Measurements from ENCODE around the gene RNF220. TPM values are rescaled to one million over a fixed set of nuclear protein-coding genes. Genes with fewer than 3 reads are reported as not detected.
A peak's percentile ranks its signal among the peaks of the same experiment; 100 is the strongest.

RNF220 gene
- total RNA-seq, 2 experiments from 2014 or later: 73.7 to 74.3 TPM

DNA sequence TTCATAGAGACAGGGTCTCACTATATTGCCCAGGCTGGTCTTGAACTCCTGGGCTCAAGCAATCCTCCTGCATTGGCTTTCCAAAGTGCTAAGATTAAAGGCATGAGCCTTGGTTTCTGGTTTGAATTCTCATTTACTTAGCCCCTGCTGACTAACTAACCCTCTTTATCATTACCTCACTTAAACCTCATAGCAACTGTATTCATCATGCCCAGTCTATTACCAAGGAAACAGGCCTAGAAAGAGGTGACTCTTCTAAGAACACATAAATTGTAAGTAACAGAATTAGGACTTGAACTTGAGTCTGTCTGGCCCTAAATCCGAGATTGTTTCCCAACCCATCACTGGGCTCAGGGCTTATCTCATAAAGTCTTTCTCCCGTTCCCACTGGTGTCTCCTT lies 225.1 kb downstream of the RNF220 start:
- peak overlapping the region; percentile 94 for H3K27ac Mint-ChIP-seq
- peaks cover 35% of the 10 kb centered on the region for H3K4me1 Mint-ChIP-seq (ENCODE audit: low read depth)
- intact Hi-C loops (cut with micrococcal nuclease): loop anchor here (5.0 to 10.0 kb wide), 3 partner anchors 92 to 1675 kb away; partner anchors contain the start of genes BTBD19, DYNLT4, PLK3 and SLC2A1
- peak overlapping the region; percentile 91 for H3K4me3 Mint-ChIP-seq
- H3K27me3 Mint-ChIP-seq: no peaks in the 10 kb centered on the region
- H3K9me3 Mint-ChIP-seq: no peaks in the 10 kb centered on the region
- ChIA-PET CTCF (interaction anchor here (1.4 kb wide), 1 partner anchor 22 kb away, joined by 9 read pairs; no protein-coding TSS in a partner anchor), POLR2A (interaction anchor here (3.0 kb wide), 1 partner anchor 34 kb away, joined by 10 read pairs; no protein-coding TSS in a partner anchor)
- no peak for DNase-seq
- peaks cover 19% of the 10 kb centered on the region for H3K36me3 Mint-ChIP-seq

DNA sequence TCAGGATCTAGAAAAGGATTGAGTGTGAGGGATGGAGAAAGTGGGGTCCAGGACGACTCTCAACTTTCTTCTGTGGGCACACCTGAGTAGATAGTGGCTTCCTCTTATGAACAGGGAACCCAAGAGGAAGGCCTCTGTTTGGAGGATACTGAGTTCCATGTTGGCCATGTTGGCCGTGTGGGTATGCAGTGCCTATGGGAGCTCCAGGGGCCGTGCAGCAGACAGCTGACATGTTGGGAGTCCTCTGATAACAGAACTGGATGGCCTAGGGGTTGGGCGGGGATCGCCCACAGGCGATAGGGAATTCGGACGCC lies 226.2 kb downstream of the RNF220 start:
- Mint-ChIP-seq H3K27me3 (no peaks in the 10 kb centered on the region), H3K4me3 (peak overlapping the region; percentile 91), H3K9me3 (no peaks in the 10 kb centered on the region), H3K36me3 (peaks cover 25% of the 10 kb centered on the region), H3K27ac (peak overlapping the region; percentile 94), H3K4me1 (ENCODE audit: low read depth) (peaks cover 36% of the 10 kb centered on the region)
- ChIA-PET CTCF (interaction anchor here (0.7 to 6.9 kb wide), 6 partner anchors 21 to 414 kb away, joined by 3 to 65 read pairs (median 4); no protein-coding TSS in a partner anchor), POLR2A (interaction anchor here (0.6 to 4.2 kb wide), 15 partner anchors 9 to 418 kb away, joined by 3 to 36 read pairs (median 6); partner anchors contain the start of genes ARMH1, DMAP1, RNU5D-1 and TMEM53)
- no peak for DNase-seq
- intact Hi-C loops (cut with micrococcal nuclease): loop anchor here (5.0 to 10.0 kb wide), 3 partner anchors 91 to 1676 kb away; partner anchors contain the start of genes BTBD19, DYNLT4, PLK3 and SLC2A1

DNA sequence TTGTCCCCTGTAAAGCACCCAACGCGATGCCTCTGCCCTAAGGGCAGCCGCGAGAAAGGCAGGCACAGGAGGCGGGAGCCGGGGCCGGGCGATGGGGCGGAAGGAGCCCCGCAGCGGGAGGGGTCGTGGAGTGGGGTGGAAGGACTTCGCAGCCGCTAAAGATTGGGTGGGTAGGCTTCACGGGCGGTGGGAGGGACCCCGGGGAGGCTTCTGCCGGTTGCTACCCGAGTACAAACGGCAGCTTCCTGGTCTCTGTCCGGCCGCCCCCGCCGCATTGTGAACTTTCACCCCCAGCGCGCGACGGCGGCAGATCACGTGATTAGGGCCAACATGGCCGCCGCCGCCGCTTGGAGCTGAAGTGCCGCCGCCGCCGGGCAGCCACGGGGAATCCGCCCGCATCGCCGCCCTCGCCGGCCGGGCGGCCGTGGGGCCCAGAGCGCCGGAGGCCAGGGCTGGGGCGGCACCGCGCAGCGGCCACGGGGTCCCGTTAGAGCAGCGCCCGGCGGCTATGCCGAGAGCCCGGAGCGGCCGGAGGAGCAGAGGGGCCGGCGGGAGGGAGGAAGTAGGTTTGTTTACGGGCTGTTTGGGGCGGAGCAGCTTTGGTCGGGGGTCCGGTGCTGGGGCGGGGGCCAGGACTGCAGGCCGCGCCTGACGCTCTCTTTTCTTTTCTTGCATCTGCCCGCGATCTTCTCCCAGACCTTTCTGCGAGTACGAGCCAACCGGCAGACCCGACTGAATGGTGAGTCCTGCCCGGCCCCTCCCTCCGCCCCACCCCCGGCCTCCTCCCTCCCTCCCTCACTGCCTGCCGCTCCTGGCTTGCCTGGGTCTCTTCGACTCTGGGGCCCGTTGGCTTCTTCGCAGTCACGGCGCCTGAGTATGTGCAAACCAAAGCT lies 226.8 kb downstream of the RNF220 start:
- peak overlapping the region; percentile 91 for H3K4me3 Mint-ChIP-seq
- no peaks in the 10 kb centered on the region for H3K27me3 Mint-ChIP-seq
- DNase-seq: peak; percentile 94
- peaks cover 26% of the 10 kb centered on the region for H3K36me3 Mint-ChIP-seq
- no peaks in the 10 kb centered on the region for H3K9me3 Mint-ChIP-seq
- CTCF ChIA-PET: interaction anchor here (0.6 to 6.9 kb wide), 7 partner anchors 20 to 415 kb away, joined by 3 to 65 read pairs (median 4); no protein-coding TSS in a partner anchor
- H3K4me1 Mint-ChIP-seq (ENCODE audit: low read depth): peaks cover 36% of the 10 kb centered on the region
- POLR2A ChIA-PET: interaction anchor here (0.6 to 4.2 kb wide), 16 partner anchors 11 to 600 kb away, joined by 3 to 36 read pairs (median 6); partner anchors contain the start of genes ARMH1, DMAP1, RNU5D-1 and SLC6A9
- H3K27ac Mint-ChIP-seq: peak overlapping the region; percentile 94
- intact Hi-C loops (cut with micrococcal nuclease): loop anchor here (1.0 to 10.0 kb wide), 4 partner anchors 42 to 1677 kb away; partner anchors contain the start of genes ARMH1, BTBD19, DYNLT4 and PLK3

DNA sequence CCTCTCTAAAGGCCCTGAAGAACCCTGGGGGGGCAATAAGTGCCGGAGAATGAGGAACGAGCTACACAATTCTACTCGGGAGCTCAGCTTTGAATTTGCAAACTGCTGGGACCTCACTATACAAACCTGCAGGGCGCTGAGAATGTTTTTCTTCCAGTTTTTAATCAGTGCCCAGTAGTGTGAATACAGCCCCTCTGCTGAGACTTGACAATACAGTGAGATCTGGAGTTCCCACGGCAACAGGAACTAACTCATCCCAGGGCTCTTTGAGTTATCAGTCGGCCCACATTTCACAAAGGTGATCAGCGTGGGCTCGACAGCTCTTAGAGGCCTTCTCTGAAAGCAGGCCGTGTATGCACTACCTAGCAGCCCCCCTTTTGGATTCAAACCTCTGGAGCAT lies 227.5 kb downstream of the RNF220 start:
- H3K36me3 Mint-ChIP-seq: peaks cover 27% of the 10 kb centered on the region
- peak overlapping the region; percentile 94 for H3K27ac Mint-ChIP-seq
- H3K4me1 Mint-ChIP-seq (ENCODE audit: low read depth): peaks cover 36% of the 10 kb centered on the region
- no peaks in the 10 kb centered on the region for H3K27me3 Mint-ChIP-seq
- POLR2A ChIA-PET: interaction anchor here (1.0 to 4.2 kb wide), 11 partner anchors 10 to 601 kb away, joined by 3 to 36 read pairs (median 8); partner anchors contain the start of genes ARMH1, DMAP1, RNU5D-1 and SLC6A9
- no peaks in the 10 kb centered on the region for H3K9me3 Mint-ChIP-seq
- intact Hi-C loops (cut with micrococcal nuclease): loop anchor here (1.0 to 10.0 kb wide), 4 partner anchors 42 to 1678 kb away; partner anchors contain the start of genes ARMH1, BTBD19, DYNLT4 and PLK3
- peak overlapping the region; percentile 91 for H3K4me3 Mint-ChIP-seq
- DNase-seq: peak; percentile 36
- CTCF ChIA-PET: interaction anchor here (0.6 to 6.9 kb wide), 5 partner anchors 10 to 254 kb away, joined by 3 to 65 read pairs (median 4); no protein-coding TSS in a partner anchor

DNA sequence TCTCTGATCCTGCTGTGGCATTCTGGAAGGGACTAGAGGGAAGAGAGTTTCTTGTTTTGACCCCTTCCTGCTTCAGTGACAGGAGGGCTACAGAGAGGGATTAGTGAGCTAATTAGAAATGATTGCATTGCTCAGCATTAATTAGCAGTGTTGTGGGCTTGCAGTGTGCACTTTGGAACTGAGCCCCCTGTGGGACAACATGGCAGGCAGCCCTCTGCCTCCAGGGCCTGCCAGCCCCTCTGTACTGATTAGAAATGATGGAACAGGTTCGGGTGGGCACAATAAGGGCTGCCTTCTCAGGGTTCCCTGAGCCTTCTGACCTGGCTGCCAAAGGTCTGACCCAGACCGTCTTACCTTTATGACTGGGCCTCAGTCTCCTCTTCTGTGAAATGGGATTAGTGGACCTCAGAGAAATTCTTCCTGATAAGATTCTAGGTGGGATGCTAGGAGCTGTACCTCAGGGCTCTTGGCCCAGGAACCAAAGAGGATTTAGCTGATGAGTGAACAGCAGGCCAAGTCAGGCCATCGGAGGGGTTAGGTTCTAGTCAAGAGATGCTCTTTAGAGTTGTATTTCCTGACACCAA lies 229.6 kb downstream of the RNF220 start:
- Mint-ChIP-seq H3K27me3 (no peaks in the 10 kb centered on the region), H3K27ac (peak overlapping the region; percentile 10)

DNA sequence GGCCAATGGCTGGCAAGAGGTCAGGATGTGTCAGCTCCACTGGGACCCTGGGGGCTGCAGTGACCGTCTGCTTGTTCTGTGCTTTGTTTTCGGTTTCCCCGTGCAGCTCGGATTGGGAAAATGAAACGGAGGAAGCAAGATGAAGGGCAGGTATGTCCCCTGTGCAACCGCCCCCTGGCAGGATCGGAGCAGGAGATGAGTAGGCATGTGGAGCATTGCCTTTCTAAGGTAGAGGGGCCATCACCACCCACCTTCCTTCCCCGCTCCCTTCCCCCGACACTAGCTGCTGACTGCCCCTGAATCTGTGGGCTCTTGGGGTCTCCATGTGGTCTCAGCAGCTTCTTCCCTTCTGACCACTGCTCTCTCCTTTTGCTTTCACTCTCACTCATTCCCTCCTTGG lies 230.4 kb downstream of the RNF220 start:
- DNase-seq: no peak
- H3K4me3 Mint-ChIP-seq: no peak overlapping the region
- ChIA-PET POLR2A (interaction anchor here (1.3 kb wide), 1 partner anchor 17 kb away, joined by 3 read pairs; no protein-coding TSS in a partner anchor), CTCF (interaction anchor here (6.9 kb wide), 1 partner anchor 17 kb away, joined by 65 read pairs; no protein-coding TSS in a partner anchor)
- H3K9me3 Mint-ChIP-seq: no peaks in the 10 kb centered on the region
- intact Hi-C loops (cut with micrococcal nuclease): loop anchor here (10.0 kb wide), 2 partner anchors 169 to 1681 kb away; partner anchors contain the start of genes BTBD19, DYNLT4, PLK3 and SLC2A1
- no peaks in the 10 kb centered on the region for H3K27me3 Mint-ChIP-seq
- H3K36me3 Mint-ChIP-seq: peaks cover 31% of the 10 kb centered on the region
- H3K4me1 Mint-ChIP-seq (ENCODE audit: low read depth): peaks cover 36% of the 10 kb centered on the region
- no peak overlapping the region for H3K27ac Mint-ChIP-seq

More for the DNA sequence above, 229.6 kb downstream of the RNF220 start:
- CTCF ChIA-PET: interaction anchor here (0.9 to 6.9 kb wide), 4 partner anchors 18 to 288 kb away, joined by 3 to 65 read pairs (median 3); no protein-coding TSS in a partner anchor
- H3K36me3 Mint-ChIP-seq: peaks cover 31% of the 10 kb centered on the region
- POLR2A ChIA-PET: interaction anchor here (1.3 to 4.2 kb wide), 3 partner anchors 17 to 38 kb away, joined by 3 to 36 read pairs (median 28); partner anchors contain the start of genes ARMH1 and TMEM53
- DNase-seq: no peak
- intact Hi-C loops (cut with micrococcal nuclease): loop anchor here (5.0 to 10.0 kb wide), 3 partner anchors 88 to 1680 kb away; partner anchors contain the start of genes BTBD19, DYNLT4, PLK3 and SLC2A1
- H3K4me1 Mint-ChIP-seq (ENCODE audit: low read depth): peaks cover 36% of the 10 kb centered on the region
- no peak overlapping the region for H3K4me3 Mint-ChIP-seq
- no peaks in the 10 kb centered on the region for H3K9me3 Mint-ChIP-seq

DNA sequence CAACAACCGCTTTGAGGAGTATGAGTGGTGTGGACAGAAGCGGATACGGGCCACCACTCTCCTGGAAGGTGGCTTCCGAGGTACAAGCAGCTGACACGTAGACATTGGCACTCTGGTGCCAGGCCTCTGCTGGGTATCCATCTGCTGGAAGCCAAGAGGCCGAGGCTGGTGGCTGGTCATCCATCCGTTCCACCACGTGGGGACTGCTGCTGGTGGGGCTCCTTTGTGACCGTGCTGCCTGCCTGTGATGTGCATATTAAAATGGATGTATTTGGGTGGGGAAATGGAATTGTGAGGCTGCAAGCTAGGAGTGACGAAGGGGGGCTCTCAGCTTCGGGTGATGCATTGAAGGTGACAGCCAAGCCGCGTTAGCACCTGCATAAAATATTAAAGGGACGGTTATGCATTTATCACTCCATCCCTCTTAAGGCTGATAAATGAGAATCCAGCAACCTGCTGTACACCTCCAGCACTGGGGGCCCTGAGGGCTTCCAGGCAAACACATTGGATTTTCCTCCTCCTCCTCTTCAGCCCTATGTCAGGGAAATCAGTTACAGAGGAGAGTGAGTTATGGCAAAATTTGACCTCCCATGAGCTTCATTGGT lies 231.1 kb downstream of the RNF220 start:
- ChIA-PET POLR2A (interaction anchor here (0.5 to 3.1 kb wide), 2 partner anchors 15 to 29 kb away, joined by 4 to 15 read pairs; no protein-coding TSS in a partner anchor), CTCF (interaction anchor here (6.9 kb wide), 1 partner anchor 16 kb away, joined by 65 read pairs; no protein-coding TSS in a partner anchor)
- no peaks in the 10 kb centered on the region for H3K27me3 Mint-ChIP-seq
- intact Hi-C loops (cut with micrococcal nuclease): loop anchor here (10.0 kb wide), 2 partner anchors 169 to 1681 kb away; partner anchors contain the start of genes BTBD19, DYNLT4, PLK3 and SLC2A1
- no peak for DNase-seq
- no peaks in the 10 kb centered on the region for H3K9me3 Mint-ChIP-seq
- no peak overlapping the region for H3K27ac Mint-ChIP-seq
- H3K4me1 Mint-ChIP-seq (ENCODE audit: low read depth): peaks cover 29% of the 10 kb centered on the region
- H3K4me3 Mint-ChIP-seq: no peak overlapping the region
- peaks cover 31% of the 10 kb centered on the region for H3K36me3 Mint-ChIP-seq

DNA sequence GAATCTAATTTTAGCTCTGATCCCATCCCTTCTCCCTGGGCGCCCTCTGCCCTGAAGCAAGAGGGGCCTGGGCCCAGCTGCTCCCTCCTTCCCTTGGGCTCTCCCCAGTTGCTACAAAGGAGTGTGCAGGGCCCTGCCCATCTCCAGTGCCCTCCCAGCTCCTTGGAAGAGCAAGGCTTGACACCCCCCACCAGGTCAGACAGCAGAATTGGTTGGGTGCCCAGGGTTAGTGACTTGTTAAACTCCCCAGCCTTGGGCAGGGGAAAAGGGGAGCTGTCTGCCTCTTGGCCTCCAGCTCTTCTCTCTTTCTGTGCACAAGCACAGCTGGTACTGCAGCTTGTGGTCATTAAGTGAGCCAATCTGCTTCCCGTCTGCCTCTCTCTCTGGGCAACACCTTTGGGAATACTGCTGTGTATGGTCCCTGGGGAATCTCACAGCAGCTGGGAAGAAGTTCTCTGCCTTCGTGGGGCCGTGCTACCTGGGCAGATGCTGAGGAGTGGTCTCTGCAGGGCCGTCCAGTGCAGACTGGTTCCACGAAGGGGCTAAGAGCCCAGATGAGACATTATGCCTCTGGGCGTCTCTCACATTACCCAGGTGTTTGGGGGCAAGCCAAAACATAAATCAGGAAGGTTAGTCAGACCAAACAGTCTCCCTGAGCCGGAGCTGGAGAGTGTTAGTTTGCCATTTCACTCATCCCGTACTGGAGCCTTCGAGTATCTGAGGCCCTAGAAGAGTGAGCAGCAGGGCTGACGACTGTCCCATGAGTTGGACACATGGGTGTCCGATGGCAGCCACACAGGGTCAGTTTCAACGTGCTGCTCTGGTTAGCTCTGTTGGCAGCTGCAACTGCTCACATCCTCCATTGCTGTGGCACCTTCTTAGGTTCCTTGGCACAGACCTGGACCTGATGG lies 231.9 kb downstream of the RNF220 start:
- intact Hi-C loops (cut with micrococcal nuclease): loop anchor here (10.0 kb wide), 2 partner anchors 168 to 1682 kb away; partner anchors contain the start of genes BTBD19, DYNLT4, PLK3 and SLC2A1
- no peaks in the 10 kb centered on the region for H3K9me3 Mint-ChIP-seq
- ChIA-PET POLR2A (interaction anchor here (0.5 to 3.1 kb wide), 2 partner anchors 15 to 29 kb away, joined by 4 to 15 read pairs; no protein-coding TSS in a partner anchor), CTCF (interaction anchor here (0.7 to 6.9 kb wide), 2 partner anchors 15 to 589 kb away, joined by 3 to 65 read pairs; no protein-coding TSS in a partner anchor)
- H3K4me3 Mint-ChIP-seq: no peak overlapping the region
- no peaks in the 10 kb centered on the region for H3K27me3 Mint-ChIP-seq
- DNase-seq: no peak
- H3K27ac Mint-ChIP-seq: peak overlapping the region; percentile 28
- H3K4me1 Mint-ChIP-seq (ENCODE audit: low read depth): peaks cover 26% of the 10 kb centered on the region
- peaks cover 32% of the 10 kb centered on the region for H3K36me3 Mint-ChIP-seq

DNA sequence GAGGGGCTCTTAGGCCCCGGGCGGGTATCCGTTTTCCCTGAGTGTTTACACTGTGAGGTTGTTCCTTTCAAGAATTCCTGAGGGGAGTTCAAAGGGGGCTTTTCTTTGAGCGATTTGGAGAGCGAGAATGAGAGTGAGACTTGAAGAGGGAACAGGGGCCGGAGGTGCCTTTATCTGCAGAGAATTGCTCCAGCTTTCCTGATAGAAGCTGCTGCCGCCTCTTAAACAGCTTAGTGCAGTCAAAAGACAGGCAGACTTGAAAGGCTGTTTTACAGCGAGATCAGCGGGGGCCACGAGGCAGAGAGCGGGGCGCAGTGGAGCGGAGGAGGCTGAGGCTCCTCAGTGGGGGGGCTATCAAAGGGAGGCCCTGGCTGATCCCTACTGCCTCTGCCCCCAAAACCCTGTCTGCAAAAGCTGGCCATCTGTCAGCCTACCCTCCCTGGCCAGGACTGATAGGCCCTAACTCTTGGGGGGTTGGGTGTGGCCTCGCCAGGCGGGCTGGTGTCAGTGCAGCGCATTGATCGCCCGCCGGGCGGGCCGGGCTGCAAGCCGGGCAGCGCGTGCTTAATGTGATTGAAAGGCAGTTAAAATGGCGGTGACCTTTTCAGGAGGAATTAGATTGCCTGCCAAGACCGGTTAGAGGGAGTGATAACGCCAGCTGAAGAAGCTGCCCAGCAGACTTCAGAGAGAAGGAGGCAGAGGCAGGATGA lies 232.8 kb downstream of the RNF220 start:
- POLR2A ChIA-PET: interaction anchor here (3.1 kb wide), 1 partner anchor 14 kb away, joined by 15 read pairs; no protein-coding TSS in a partner anchor
- intact Hi-C loops (cut with micrococcal nuclease): loop anchor here (10.0 kb wide), 2 partner anchors 167 to 1683 kb away; partner anchors contain the start of genes BTBD19, DYNLT4, PLK3 and SLC2A1
- CTCF ChIA-PET: interaction anchor here (6.4 kb wide), 1 partner anchor 14 kb away, joined by 66 read pairs; no protein-coding TSS in a partner anchor
- Mint-ChIP-seq H3K27me3 (no peaks in the 10 kb centered on the region), H3K27ac (no peak overlapping the region), H3K36me3 (peaks cover 34% of the 10 kb centered on the region), H3K4me3 (no peak overlapping the region), H3K9me3 (no peaks in the 10 kb centered on the region), H3K4me1 (ENCODE audit: low read depth) (peaks cover 24% of the 10 kb centered on the region)
- DNase-seq: no peak
